ENCODE results near the gene ATPAF1. TPM values are rescaled to one million over a fixed set of nuclear protein-coding genes. Genes with fewer than 3 reads are reported as not detected.

The ATPAF1 gene
- total and polyA plus RNA-seq, 10 of the 15 experiments (the other 5 are each of a cell fraction or from before 2014, with no cell fraction given) = 15.2 to 93.5 (median 48.4) TPM

DNA sequence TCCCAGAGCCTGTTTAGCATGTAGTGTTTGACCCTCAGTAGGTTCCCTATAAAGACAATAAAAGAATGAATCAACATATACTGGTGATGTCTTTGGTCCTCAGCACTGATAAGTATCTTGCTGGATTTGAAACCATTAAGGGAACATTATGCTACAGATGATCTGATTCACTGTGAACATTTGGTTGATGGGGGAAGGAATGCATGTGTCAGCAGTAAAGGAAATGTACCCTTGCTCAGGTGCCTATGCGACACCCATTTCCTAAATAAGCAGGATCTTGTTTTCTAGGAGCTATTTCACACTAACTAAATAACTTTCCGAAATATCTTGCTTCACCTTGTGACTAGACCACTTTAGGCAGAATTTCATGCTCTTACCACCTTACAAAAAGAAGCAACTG, 16.5 kb upstream of the ATPAF1 start:
- Histone ChIP-seq H2AFZ (ENCODE audit: control insufficient read depth, low read depth, low read length) (no peak overlapping the region), H3K9me3 (replicated peaks; ENCODE audit: control insufficient read depth, insufficient read depth, low read length) (no peaks in the 10 kb centered on the region), H3K4me2 (ENCODE audit: control insufficient read depth, insufficient read depth) (no peak overlapping the region), H3K4me1 (ENCODE audit: control insufficient read depth, insufficient read depth, low read length) (no peaks in the 10 kb centered on the region), H4K20me1 (ENCODE audit: control insufficient read depth, insufficient read depth) (no peaks in the 10 kb centered on the region), H3K27me3 (replicated peaks in 1 of 2; ENCODE audit: control insufficient read depth in 2 of 2, insufficient read depth in 2 of 2, low read length in 1 of 2) (no peaks in the 10 kb centered on the region), H3K36me3 (ENCODE audit: control insufficient read depth in 2 of 2, insufficient read depth in 2 of 2, low read length in 1 of 2) (peaks cover 13 to 41% of the 10 kb centered on the region in 2 experiments), H3K79me2 (ENCODE audit: control insufficient read depth, insufficient read depth, low read length) (no peaks in the 10 kb centered on the region), H3K9ac (ENCODE audit: control insufficient read depth, insufficient read depth, low read length) (no peak overlapping the region), H3K4me3 (no peak overlapping the region), H3K27ac (ENCODE audit: control insufficient read depth, insufficient read depth) (no peak overlapping the region)
- RAD21 ChIA-PET (ENCODE audit: unreplicated experiment) = no interaction called here
- in situ Hi-C loops (cut with MboI) (no loop called here), intact Hi-C loops (cut with micrococcal nuclease; ENCODE audit: unreplicated experiment) (no loop called here)
- CTCF ChIA-PET = no interaction called here
- FAIRE-seq = no peak
- POLR2A ChIA-PET = interaction anchor here (0.5 kb wide), 1 partner anchor 32 kb away, joined by 3 read pairs; no protein-coding TSS in a partner anchor
- no peak for ATAC-seq
- BruUV-seq (replicated peaks) = no TSS peak
- no peak for DNase-seq (ENCODE audit: low read depth, low spot score)
- SMC1A ChIA-PET (ENCODE audit: uncharacterized antibody, unreplicated experiment) = interaction anchor here (3.1 kb wide), 1 partner anchor 12 kb away, joined by 8 read pairs; no protein-coding TSS in a partner anchor
- WGBS (ENCODE audit: insufficient coverage, insufficient replicate concordance, low lambda C conversion rate, missing lambda C conversion rate) = 93% methylated on average over 2 of the region's 2 CpGs
- TF ChIP-seq BCL11A (IDR thresholded peaks at IDR 0.05; ENCODE audit: low read depth, low read length) (no peak), CREM (IDR thresholded peaks at IDR 0.05; ENCODE audit: low read depth) (no peak), SREBF1 (IDR thresholded peaks at IDR 0.05; ENCODE audit: low read length) (no peak), RBBP5 (conservative IDR thresholded peaks at IDR 0.05) (no peak)
- TF ChIP-seq, protein P1, sequence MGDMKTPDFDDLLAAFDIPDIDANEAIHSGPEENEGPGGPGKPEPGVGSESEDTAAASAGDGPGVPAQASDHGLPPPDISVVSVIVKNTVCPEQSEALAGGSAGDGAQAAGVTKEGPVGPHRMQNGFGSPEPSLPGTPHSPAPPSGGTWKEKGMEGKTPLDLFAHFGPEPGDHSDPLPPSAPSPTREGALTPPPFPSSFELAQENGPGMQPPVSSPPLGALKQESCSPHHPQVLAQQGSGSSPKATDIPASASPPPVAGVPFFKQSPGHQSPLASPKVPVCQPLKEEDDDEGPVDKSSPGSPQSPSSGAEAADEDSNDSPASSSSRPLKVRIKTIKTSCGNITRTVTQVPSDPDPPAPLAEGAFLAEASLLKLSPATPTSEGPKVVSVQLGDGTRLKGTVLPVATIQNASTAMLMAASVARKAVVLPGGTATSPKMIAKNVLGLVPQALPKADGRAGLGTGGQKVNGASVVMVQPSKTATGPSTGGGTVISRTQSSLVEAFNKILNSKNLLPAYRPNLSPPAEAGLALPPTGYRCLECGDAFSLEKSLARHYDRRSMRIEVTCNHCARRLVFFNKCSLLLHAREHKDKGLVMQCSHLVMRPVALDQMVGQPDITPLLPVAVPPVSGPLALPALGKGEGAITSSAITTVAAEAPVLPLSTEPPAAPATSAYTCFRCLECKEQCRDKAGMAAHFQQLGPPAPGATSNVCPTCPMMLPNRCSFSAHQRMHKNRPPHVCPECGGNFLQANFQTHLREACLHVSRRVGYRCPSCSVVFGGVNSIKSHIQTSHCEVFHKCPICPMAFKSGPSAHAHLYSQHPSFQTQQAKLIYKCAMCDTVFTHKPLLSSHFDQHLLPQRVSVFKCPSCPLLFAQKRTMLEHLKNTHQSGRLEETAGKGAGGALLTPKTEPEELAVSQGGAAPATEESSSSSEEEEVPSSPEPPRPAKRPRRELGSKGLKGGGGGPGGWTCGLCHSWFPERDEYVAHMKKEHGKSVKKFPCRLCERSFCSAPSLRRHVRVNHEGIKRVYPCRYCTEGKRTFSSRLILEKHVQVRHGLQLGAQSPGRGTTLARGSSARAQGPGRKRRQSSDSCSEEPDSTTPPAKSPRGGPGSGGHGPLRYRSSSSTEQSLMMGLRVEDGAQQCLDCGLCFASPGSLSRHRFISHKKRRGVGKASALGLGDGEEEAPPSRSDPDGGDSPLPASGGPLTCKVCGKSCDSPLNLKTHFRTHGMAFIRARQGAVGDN (IDR thresholded peaks at IDR 0.05) = no peak
